ENCODE results near the gene PDE6D.

The PDE6D gene

DNA sequence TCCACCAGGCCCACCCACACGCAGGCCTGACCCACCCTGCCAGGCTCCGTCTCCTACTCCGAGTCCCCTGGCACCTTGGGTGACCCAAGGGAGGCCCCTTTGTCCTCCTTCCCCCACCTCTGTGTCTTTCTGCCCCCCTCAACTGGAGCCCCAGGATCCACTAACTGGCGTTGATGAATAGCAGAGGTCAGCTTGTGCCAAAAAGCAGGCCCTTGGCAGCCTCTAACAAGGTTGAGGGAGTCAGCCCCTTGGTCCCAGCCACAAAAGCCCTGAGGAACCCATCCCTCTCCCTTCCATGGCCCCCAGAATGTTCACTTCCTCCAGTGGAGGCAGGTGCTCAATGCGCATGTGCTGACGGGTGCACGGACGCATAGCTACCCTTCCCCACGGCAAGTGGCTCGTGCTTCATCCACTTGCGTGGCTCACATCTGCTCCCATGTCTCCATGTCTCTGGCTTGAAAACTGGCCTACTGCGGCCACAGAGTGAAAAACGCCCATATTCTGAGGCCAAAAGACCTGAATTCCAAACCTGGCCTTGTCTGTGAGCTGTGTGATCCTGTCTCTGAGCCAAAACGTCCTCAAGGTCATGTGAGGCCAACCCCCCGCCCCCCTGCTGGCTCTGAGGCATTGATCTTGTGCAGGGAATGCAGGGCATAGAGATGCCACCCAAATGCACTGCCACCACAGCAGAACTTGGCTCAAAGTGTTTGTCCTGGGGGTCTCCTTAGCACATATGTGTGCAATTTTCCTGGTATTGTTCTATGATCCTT, 91.8 kb downstream of the PDE6D start:
- Histone ChIP-seq H3K4me1 (ENCODE audit: control insufficient read depth, insufficient read depth, low read length, poor library complexity, severe bottlenecking) (no peaks in the 10 kb centered on the region), H3K27ac (ENCODE audit: insufficient read depth, low read length, poor library complexity, severe bottlenecking) (no peak overlapping the region), H3K4me3 (ENCODE audit: insufficient read depth, low read depth, low read length, poor library complexity, severe bottlenecking) (no peak overlapping the region), H3K9me3 (ENCODE audit: control insufficient read depth, low read length) (no peaks in the 10 kb centered on the region), H3K36me3 (ENCODE audit: control insufficient read depth, insufficient read depth, low read length) (no peaks in the 10 kb centered on the region), H3K27me3 (replicated peaks; ENCODE audit: control insufficient read depth, insufficient read depth, low read length, poor library complexity, severe bottlenecking) (no peaks in the 10 kb centered on the region)
- no peak for DNase-seq

DNA sequence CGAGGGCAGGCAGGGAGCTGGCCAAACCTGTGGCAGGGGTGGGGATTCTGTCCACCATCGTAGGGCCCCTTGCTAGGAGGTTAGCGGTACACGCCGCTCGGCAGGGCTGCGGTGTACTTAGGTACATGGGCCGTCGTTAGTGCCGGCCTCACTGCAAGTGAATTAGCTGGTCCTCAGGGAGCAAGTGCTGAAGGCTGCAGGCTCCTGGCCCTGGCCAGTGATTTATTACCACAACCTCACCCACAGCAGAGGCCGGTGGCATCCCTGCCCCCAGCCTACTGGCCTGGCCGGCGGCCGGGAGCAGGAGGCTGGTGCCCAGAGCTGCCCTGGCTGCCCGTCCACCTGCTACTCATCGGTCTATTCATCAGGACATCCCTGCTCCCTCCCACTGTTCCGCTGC, 92.4 kb downstream of the PDE6D start:
- Histone ChIP-seq H3K27ac (ENCODE audit: insufficient read depth, low read length, poor library complexity, severe bottlenecking) (no peak overlapping the region), H3K9me3 (ENCODE audit: control insufficient read depth, low read length) (no peaks in the 10 kb centered on the region), H3K36me3 (ENCODE audit: control insufficient read depth, insufficient read depth, low read length) (no peaks in the 10 kb centered on the region), H3K4me1 (ENCODE audit: control insufficient read depth, insufficient read depth, low read length, poor library complexity, severe bottlenecking) (no peaks in the 10 kb centered on the region), H3K27me3 (replicated peaks; ENCODE audit: control insufficient read depth, insufficient read depth, low read length, poor library complexity, severe bottlenecking) (no peaks in the 10 kb centered on the region), H3K4me3 (ENCODE audit: insufficient read depth, low read depth, low read length, poor library complexity, severe bottlenecking) (no peak overlapping the region)
- no peak for DNase-seq

DNA sequence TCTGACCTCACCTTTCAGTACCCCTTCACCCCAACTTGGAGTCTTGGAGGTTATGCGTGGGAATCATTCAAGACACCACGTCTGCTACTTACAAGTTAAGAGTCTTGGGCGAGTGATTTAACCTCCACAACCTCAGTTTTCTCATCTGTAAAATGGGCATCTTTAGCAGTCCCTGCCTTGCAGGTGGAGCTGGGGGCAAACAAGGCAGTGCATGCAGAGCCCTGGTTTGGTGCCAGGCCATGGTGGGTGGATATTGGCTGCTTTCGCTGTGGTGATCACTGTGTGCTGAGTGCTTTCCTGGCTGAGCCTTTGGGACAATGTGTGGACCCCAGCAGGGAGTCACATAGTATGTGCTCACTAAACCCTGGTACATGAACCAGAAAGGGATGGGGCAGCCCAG, 93.1 kb downstream of the PDE6D start:
- H3K27me3 ChIP-seq (replicated peaks; ENCODE audit: control insufficient read depth, insufficient read depth, low read length, poor library complexity, severe bottlenecking), result no peaks in the 10 kb centered on the region
- H3K4me1 ChIP-seq (ENCODE audit: control insufficient read depth, insufficient read depth, low read length, poor library complexity, severe bottlenecking), result no peaks in the 10 kb centered on the region
- H3K9me3 ChIP-seq (ENCODE audit: control insufficient read depth, low read length), result no peaks in the 10 kb centered on the region
- no peaks in the 10 kb centered on the region for H3K36me3 ChIP-seq (ENCODE audit: control insufficient read depth, insufficient read depth, low read length)
- no peak for DNase-seq
- H3K4me3 ChIP-seq (ENCODE audit: insufficient read depth, low read depth, low read length, poor library complexity, severe bottlenecking), result no peak overlapping the region
- no peak overlapping the region for H3K27ac ChIP-seq (ENCODE audit: insufficient read depth, low read length, poor library complexity, severe bottlenecking)

DNA sequence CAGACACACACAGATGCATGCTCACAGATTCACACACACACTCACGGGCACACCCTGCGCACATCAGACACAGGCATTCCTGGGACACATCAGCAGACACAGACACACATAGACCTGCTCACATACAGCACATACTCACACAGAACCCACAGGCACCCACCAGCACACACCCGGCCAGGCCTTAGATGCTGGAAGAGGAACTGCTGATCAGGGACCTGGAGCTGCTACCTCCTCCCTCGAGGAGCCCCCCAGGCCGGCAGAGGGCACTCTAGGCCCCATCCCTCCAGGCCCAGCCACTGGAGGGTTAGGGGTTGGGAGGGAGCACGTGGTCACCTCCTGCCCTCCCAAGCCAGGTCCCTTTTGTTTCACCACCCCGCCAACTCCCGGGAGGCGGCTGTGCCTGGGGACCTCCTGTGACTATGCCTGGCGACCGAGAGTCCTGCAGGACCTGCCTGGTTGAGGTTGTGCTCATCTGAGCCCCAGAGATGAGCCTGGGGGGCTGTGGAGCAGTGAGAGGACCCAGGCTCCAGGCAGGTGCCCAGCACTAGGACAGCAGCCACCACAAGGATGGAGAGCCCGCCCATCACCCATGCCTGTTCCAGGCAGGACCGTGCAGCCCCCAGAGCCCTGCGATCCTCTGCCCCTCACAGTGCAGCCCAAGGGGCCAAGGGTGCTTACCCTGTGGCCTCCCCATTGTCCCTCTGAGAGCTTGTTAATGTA, 93.8 kb downstream of the PDE6D start:
- Histone ChIP-seq H3K36me3 (ENCODE audit: control insufficient read depth, insufficient read depth, low read length) (no peaks in the 10 kb centered on the region), H3K27me3 (replicated peaks; ENCODE audit: control insufficient read depth, insufficient read depth, low read length, poor library complexity, severe bottlenecking) (no peaks in the 10 kb centered on the region), H3K4me1 (ENCODE audit: control insufficient read depth, insufficient read depth, low read length, poor library complexity, severe bottlenecking) (no peaks in the 10 kb centered on the region), H3K4me3 (ENCODE audit: insufficient read depth, low read depth, low read length, poor library complexity, severe bottlenecking) (no peak overlapping the region), H3K27ac (ENCODE audit: insufficient read depth, low read length, poor library complexity, severe bottlenecking) (no peak overlapping the region), H3K9me3 (ENCODE audit: control insufficient read depth, low read length) (no peaks in the 10 kb centered on the region)
- DNase-seq, result peak; percentile 24 to 31 (median 31)

DNA sequence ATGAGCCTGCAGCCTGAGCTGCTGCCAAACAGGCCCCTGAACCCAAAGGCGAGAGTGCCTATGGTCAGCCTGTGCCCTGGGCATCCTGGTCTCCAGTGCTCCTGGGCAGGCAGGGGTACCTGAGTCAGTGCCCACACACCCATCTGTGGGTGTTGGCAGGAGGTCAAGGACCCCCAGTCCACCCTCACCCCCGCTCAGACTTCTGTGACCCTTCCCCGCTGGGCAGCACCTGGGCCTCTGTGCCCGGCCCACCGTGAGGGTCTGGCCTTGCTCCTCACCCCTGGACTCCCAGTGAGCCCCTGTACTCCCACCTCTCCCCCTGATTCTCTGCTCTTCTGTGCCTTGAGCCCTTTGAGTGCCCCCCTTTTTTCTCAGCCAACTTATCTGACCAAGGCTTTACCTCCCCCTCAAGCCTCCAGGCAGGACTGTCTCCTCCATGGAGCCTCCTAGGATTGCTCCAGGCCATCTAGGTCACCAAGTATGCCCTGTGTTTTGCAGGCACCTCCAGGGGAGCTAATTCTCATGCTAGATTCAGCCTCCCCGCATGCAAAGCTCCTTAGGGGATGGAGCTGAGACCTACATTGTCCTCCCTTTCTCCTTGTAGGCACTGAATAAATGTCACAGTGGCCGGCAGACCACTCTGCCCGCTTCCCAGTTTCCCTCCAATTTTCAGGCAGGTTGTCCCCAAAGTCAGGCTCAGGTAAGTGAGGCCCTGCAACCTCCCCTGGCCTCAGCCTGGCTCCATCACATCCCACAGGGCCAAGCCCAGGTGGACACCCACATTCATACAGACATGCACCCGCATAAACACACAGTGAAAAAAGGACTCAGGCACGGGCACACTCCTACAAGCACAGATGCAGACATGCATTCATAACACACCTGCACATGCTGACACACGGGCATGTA, 94.6 kb downstream of the PDE6D start:
- Histone ChIP-seq H3K27me3 (replicated peaks; ENCODE audit: control insufficient read depth, insufficient read depth, low read length, poor library complexity, severe bottlenecking) (no peaks in the 10 kb centered on the region), H3K4me3 (ENCODE audit: insufficient read depth, low read depth, low read length, poor library complexity, severe bottlenecking) (no peak overlapping the region), H3K9me3 (ENCODE audit: control insufficient read depth, low read length) (no peaks in the 10 kb centered on the region), H3K27ac (ENCODE audit: insufficient read depth, low read length, poor library complexity, severe bottlenecking) (no peak overlapping the region), H3K4me1 (ENCODE audit: control insufficient read depth, insufficient read depth, low read length, poor library complexity, severe bottlenecking) (no peaks in the 10 kb centered on the region), H3K36me3 (ENCODE audit: control insufficient read depth, insufficient read depth, low read length) (no peaks in the 10 kb centered on the region)
- DNase-seq, result no peak

DNA sequence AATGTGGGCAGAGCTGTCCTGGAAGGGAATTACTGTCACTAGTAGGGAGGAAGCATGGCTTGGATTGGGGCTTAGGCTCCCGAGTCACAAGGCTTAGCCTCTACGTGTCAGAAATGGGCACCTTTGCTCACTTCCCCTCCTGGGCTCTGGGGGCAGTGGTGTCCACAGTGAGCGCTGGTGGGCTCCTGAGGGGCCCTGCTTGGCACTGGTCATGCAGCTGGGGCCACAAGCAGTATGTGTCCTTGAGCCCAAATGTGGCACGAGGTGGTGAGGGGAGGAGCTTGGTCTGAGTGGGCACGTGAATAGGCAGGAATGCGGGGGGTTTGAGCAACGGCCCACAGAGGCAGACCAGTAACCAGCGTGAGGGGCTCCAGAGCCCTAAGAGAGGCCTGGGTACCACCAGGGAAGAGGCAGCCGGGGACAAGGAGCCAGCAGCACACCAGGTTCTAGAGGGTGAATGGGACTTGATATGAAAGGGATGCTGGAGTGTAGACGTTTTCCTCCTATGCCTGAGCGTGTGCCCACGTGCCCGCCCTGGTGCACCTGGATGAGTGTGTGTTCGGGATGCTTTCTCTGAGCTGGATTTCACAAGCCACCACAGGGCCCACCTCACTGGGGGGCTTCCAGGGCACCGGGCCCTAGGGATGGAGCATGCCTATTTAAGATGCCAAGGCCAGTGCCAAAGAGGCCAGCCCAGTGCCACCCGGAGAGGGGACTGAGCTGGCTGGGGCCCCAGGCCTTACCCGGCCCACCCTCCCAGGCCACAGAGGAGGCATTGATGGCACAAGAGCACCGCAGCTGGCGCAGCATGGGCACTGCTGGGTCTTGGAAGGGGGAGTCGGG, 95.5 kb downstream of the PDE6D start:
- Histone ChIP-seq H3K4me1 (ENCODE audit: control insufficient read depth, insufficient read depth, low read length, poor library complexity, severe bottlenecking) (no peaks in the 10 kb centered on the region), H3K27ac (ENCODE audit: insufficient read depth, low read length, poor library complexity, severe bottlenecking) (no peak overlapping the region), H3K4me3 (ENCODE audit: insufficient read depth, low read depth, low read length, poor library complexity, severe bottlenecking) (no peak overlapping the region), H3K9me3 (ENCODE audit: control insufficient read depth, low read length) (no peaks in the 10 kb centered on the region), H3K27me3 (replicated peaks; ENCODE audit: control insufficient read depth, insufficient read depth, low read length, poor library complexity, severe bottlenecking) (peaks cover 2% of the 10 kb centered on the region), H3K36me3 (ENCODE audit: control insufficient read depth, insufficient read depth, low read length) (no peaks in the 10 kb centered on the region)
- DNase-seq, result no peak

DNA sequence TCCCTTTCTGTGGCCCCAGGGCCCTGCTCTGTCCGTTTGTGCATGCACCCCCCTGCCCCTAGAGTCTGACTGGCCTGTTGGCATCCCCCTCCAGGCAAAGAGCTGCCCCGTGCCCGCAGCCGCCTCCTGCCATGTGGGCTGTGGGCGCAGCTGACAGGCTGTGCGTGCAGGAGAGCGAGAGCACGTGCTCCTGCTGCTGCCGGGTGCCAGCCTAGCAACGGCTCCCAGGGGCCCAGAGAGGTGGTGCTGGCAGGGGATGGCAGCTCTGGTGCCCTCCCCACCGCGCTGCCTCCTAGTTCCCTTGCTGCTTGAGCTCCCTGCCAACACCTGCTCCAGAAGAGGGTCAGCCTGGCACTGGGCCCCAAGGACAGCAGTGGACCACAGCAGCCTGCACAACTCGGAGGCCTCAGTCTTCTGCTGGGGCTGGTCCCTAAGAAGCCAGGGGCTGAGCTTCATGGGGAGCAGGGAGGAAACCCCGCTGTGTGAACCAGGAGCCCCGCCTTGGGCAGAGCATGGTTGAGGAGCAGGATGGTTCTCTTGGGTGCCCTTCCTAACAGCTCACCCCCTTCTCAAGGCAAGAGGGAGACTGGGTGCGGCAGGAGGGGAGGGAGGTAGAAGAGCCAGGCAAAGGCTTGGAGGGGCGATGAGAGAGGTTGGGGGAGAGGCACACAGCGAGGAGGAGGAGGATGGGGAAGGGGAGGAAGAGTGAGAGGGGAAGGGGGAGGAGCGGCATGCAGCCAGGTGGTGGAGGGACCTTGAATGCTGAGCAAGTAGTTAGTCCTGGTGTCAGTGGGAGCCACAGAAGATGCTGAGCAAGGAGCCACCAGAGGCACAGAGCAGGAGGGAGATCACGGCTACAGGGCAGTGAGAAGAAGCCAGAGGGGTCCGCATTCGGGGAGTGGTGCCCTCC, 96.5 kb downstream of the PDE6D start:
- Histone ChIP-seq H3K4me3 (ENCODE audit: insufficient read depth, low read depth, low read length, poor library complexity, severe bottlenecking) (no peak overlapping the region), H3K27ac (ENCODE audit: insufficient read depth, low read length, poor library complexity, severe bottlenecking) (no peak overlapping the region), H3K4me1 (ENCODE audit: control insufficient read depth, insufficient read depth, low read length, poor library complexity, severe bottlenecking) (no peaks in the 10 kb centered on the region), H3K9me3 (ENCODE audit: control insufficient read depth, low read length) (no peaks in the 10 kb centered on the region), H3K36me3 (ENCODE audit: control insufficient read depth, insufficient read depth, low read length) (no peaks in the 10 kb centered on the region), H3K27me3 (replicated peaks; ENCODE audit: control insufficient read depth, insufficient read depth, low read length, poor library complexity, severe bottlenecking) (peaks cover 4% of the 10 kb centered on the region)
- no peak for DNase-seq

DNA sequence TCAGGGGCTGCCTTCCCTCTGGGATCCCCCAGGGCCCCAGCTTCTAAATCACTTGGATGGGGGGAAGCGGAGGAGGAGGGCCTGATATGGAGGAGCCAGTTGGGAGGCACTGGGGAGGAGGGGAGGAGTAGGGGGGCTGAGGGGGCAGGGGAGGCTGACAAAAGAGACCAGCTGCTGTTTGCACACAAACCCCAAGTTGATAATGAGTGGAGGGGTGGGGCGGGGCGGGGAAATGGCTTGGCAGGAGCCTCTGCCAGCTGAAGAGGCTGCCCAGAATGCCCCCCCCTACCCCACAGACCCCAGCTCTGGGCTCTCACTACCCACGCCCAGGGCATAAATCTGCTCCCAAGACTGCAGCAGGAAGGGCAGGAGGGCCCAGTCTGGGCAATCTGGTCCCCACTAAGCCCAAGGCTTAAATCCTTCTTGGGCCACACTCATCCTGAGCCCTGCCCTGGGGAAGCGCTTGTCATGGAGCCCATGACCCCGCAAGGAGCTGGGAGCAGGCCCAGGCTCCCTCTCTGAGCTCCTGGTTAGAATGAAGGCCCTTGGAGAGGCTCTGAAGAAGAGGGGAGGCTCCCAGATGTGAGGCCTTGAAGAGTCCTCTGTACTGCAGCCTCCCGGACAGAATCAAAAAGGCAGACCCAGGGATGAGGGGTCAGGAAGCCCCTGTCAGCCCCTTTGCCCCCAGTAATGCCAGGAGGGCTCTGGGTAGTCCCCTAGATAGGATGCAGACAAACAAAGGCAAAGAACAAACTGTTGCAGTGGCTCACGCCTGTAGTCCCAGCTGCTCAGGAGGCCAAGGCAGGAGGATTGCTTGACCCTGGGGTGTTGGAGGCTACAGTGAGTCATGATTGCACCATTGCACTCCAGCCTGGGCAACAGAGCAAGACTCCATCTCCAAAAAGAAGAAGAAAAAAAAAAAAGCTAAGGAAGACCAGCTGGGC, 97.5 kb downstream of the PDE6D start:
- H3K27ac ChIP-seq (ENCODE audit: insufficient read depth, low read length, poor library complexity, severe bottlenecking), result no peak overlapping the region
- H3K4me1 ChIP-seq (ENCODE audit: control insufficient read depth, insufficient read depth, low read length, poor library complexity, severe bottlenecking), result no peaks in the 10 kb centered on the region
- H3K9me3 ChIP-seq (ENCODE audit: control insufficient read depth, low read length), result no peaks in the 10 kb centered on the region
- no peaks in the 10 kb centered on the region for H3K36me3 ChIP-seq (ENCODE audit: control insufficient read depth, insufficient read depth, low read length)
- H3K27me3 ChIP-seq (replicated peaks; ENCODE audit: control insufficient read depth, insufficient read depth, low read length, poor library complexity, severe bottlenecking), result peaks cover 4% of the 10 kb centered on the region
- no peak overlapping the region for H3K4me3 ChIP-seq (ENCODE audit: insufficient read depth, low read depth, low read length, poor library complexity, severe bottlenecking)
- DNase-seq, result no peak

Data from effector memory CD4-positive, alpha-beta T cell (primary cell).